C4-2B (cell line): ENCODE measurements around the gene ALOX15.

ENCODE experiments used
- CTCF ChIP-seq: fragments of 450-650 bp; conservative IDR thresholded peaks from 2 replicates; pipeline ENCODE4 v1.5.1; 2017; ENCODE audit warnings: mild to moderate bottlenecking
- ZFX ChIP-seq: fragments of 450-650 bp; IDR thresholded peaks from 2 replicates; pipeline ENCODE4 v1.6.1; 2017

GRCh38 chr17:4587195-4587594 is 54.3 kb downstream of the ALOX15 start:
- TF ChIP-seq CTCF: no peak
- no peak for TF ChIP-seq ZFX
